A549 (cell line): ENCODE data around the gene YPEL1.

Source experiments
- CTCF ChIP-seq: fragments of >200 bp; sonication (Bioruptor Twin); formaldehyde crosslinking; IDR thresholded peaks from 3 replicates; pipeline ENCODE4 v1.5.1; 2016
- EP300 ChIP-seq, 2 experiments: fragments of >200 bp; sonication (Bioruptor Twin); formaldehyde crosslinking; IDR thresholded peaks; 2 replicates in 1 of 2; 3 replicates in 1 of 2; pipeline ENCODE4 v1.6.1; 2016 to 2017
- ESRRA ChIP-seq: fragments of 150-350 bp; IDR thresholded peaks from 2 replicates; pipeline ENCODE4 v1.6.1; 2014; ENCODE audit warnings: mild to moderate bottlenecking, low read length, borderline replicate concordance
- FOSB ChIP-seq: fragments of 250-450 bp; sonication (Bioruptor Pico); IDR thresholded peaks from 2 replicates; pipeline ENCODE4 v1.5.0; 2020; ENCODE audit warnings: mild to moderate bottlenecking, moderate library complexity
- MAZ ChIP-seq: fragments of 150-350 bp; IDR thresholded peaks from 2 replicates; pipeline ENCODE4 v1.6.1; 2014; ENCODE audit warnings: antibody characterized with exemption, low read depth, low read length, borderline replicate concordance
- MYC ChIP-seq: IDR thresholded peaks from 2 replicates; pipeline ENCODE4 v1.6.1; 2012; ENCODE audit warnings: mild to moderate bottlenecking, inconsistent platforms, low read length, improper control_type of control experiment, borderline replicate concordance
- NFE2L2 ChIP-seq: fragments of 150-350 bp; conservative IDR thresholded peaks from 2 replicates; pipeline ENCODE4 v1.6.1; 2014; ENCODE audit warnings: low read length
- NR3C1 ChIP-seq: fragments of >200 bp; sonication (Bioruptor Twin); formaldehyde crosslinking; IDR thresholded peaks from 3 replicates; pipeline ENCODE4 v1.6.1; 2017
- SMC3 ChIP-seq: fragments of >200 bp; sonication (Bioruptor Twin); formaldehyde crosslinking; IDR thresholded peaks from 3 replicates; pipeline ENCODE4 v1.6.1; 2018; ENCODE audit warnings: inconsistent platforms
- TF ChIP-seq, protein P1 (sequence below): fragments of 250-450 bp; sonication (Bioruptor Pico); IDR thresholded peaks from 2 replicates; pipeline ENCODE4 v1.5.0; 2021; ENCODE audit warnings: mild to moderate bottlenecking, moderate library complexity, borderline replicate concordance

DNA sequence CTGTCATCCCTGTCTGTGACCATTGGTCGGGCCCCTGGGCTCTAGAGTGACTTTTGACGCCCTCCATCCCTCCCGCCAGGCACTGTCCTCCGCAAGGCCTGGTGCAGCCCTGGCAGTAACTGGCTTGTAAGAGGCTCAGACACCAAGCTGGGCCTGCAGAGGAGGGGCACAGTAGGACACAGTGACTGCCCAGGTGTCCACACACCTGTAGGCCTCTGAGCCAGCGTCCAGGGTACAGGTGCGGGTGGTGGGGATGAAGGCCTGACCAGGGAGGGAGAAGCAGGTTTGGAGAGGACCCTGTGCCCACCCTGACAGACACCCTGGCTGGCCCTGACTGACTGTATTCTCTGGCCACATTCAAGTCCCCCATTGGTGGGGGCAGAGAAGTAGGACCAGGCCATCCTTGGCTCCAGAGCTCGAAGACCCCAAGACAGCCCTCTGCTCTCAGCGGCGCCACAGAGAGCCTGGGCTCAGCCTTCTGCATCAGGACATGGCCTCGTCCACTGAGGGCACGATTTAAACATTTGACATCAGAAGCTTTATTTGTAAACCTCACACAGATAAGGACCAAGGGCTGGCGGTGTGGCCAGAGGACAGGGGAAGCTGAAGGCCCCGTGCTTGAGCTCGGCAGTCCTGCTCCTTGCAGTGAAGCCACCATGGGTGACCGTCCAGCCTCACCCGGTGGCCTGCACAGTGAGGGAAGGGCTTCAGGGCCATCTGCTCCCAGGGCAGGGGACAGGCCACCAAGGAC is 38.4 kb downstream of the YPEL1 start:
- TF ChIP-seq MAZ (no peak), NFE2L2 (no peak), CTCF (no peak), EP300 (IDR thresholded peaks at IDR 0.05) (no peak), NR3C1 (no peak), FOSB (CRISPR knock-in tag) (no peak), MYC (no peak), SMC3 (no peak), ESRRA (no peak)
- TF ChIP-seq, protein P1, sequence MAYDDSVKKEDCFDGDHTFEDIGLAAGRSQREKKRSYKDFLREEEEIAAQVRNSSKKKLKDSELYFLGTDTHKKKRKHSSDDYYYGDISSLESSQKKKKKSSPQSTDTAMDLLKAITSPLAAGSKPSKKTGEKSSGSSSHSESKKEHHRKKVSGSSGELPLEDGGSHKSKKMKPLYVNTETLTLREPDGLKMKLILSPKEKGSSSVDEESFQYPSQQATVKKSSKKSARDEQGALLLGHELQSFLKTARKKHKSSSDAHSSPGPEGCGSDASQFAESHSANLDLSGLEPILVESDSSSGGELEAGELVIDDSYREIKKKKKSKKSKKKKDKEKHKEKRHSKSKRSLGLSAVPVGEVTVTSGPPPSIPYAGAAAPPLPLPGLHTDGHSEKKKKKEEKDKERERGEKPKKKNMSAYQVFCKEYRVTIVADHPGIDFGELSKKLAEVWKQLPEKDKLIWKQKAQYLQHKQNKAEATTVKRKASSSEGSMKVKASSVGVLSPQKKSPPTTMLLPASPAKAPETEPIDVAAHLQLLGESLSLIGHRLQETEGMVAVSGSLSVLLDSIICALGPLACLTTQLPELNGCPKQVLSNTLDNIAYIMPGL (CRISPR knock-in tag) = no peak
